Measurements from ENCODE around the gene PPP1R17.

GRCh38 chr7:31744294-31744874 lies 57.4 kb downstream of the PPP1R17 start:
- peak in 5 of 6 experiments; percentile 38 to 94 (median 91) for TF ChIP-seq CTCF (IDR thresholded peaks at IDR 0.05)
- no peak for TF ChIP-seq POLR2A (IDR thresholded peaks at IDR 0.05)

Measured in Peyer's patch (tissue), 4 donors.